Activated T-cell treated with anti-CD3 and anti-CD28 coated beads, Interleukin-2, amount 50 U/mL, for 72 hours (primary cell): ENCODE results near the gene SIPA1L3. TPM values are rescaled to one million over a fixed set of nuclear protein-coding genes. Genes with fewer than 3 reads are reported as not detected.

Experiments used
- ATAC-seq, 2 donors: fragments of 150-1000 bp; cut with Tn5 transposase; replicated peaks in 1 of 2; 2 replicates each; pipeline ENCODE4 v1.10.0; 2021; ENCODE audit warnings: moderate library complexity in 2 of 2, mild to moderate bottlenecking in 1 of 2
- DNase-seq, 2 donors: peaks; one replicate each; pipeline ENCODE4 v3.0.0; 2021 to 2022; ENCODE audit warnings: mixed read lengths in 1 of 2
- H3K27ac Mint-ChIP-seq: one replicate; pipeline ENCODE4 v1.8.0; 2022; ENCODE audit warnings: mild to moderate bottlenecking, moderate library complexity, mixed read lengths
- H3K27me3 Mint-ChIP-seq: one replicate; pipeline ENCODE4 v1.8.0; 2022; ENCODE audit warnings: low read depth, mixed read lengths
- H3K36me3 Mint-ChIP-seq, 2 donors: one replicate each; pipeline ENCODE4 v1.8.0; 2022; ENCODE audit warnings: mixed read lengths in 2 of 2, mild to moderate bottlenecking in 1 of 2; ENCODE audit not compliant: insufficient read depth in 2 of 2
- H3K4me1 Mint-ChIP-seq: one replicate; pipeline ENCODE4 v1.8.0; 2022; ENCODE audit warnings: low read depth, mixed read lengths
- H3K4me3 Mint-ChIP-seq, 2 donors: one replicate each; pipeline ENCODE4 v1.8.0; 2022; ENCODE audit warnings: mild to moderate bottlenecking in 2 of 2, mixed read lengths in 2 of 2, moderate library complexity in 2 of 2
- H3K9me3 Mint-ChIP-seq, 2 donors: one replicate each; pipeline ENCODE4 v1.8.0; 2022; ENCODE audit warnings: mixed read lengths in 2 of 2
- total RNA-seq, 2 donors: library from RNA; stranded (reverse); gene quantifications; one replicate each; pipeline ENCODE4 v1.2.3, GENCODE V29; 2022

Gene SIPA1L3
- total RNA-seq, 2 donors from 2014 or later, result 12.8 TPM

DNA sequence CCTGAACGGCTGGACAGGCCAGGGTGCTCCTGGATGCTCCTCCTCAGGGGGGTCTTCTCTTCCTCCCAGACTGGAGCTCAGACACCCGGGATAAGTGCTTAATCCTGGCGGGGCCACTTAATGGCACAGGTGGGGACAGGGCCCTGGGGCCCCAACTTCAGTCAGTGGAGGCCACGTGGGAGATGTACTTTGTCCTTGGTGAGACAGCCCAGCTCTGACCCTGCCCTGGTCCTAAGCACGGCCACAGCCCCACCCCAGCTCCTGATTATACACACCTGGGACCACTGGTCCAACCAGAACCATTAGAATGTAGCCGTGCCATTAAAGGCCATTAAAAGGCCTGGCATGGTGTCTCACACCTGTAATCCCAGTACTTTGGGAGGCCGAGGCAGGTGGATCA, 341.4 kb downstream of the SIPA1L3 start:
- Mint-ChIP-seq H3K27me3 (peaks cover 7% of the 10 kb centered on the region), H3K9me3 (no peaks in the 10 kb centered on the region), H3K4me3 (no peak overlapping the region), H3K27ac (no peak overlapping the region), H3K36me3 (peaks cover 0 to 1% of the 10 kb centered on the region in 2 donors), H3K4me1 (peaks cover 16% of the 10 kb centered on the region)
- ATAC-seq, result no peak
- no peak for DNase-seq

DNA sequence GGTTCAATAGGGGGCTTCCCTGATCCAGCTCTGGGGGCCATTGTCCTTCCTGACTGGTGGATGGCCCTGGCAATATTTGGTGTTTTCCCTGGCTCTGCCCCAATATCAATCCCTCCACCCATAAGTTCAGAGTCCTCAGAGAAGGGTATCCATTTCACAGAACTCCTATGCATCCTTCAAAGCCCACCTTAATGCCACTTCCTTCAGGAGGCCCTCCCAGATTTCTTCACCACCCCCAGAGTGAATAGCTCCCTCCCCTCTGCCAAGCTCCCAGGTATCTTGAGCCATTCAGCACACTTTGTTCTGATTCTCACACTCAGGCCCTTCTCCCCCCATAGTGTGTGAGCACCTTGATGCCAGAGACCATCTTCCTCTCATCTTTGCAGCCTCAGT, 343.4 kb downstream of the SIPA1L3 start:
- DNase-seq (no peak), ATAC-seq (no peak)
- peaks cover 14% of the 10 kb centered on the region for H3K27me3 Mint-ChIP-seq
- no peaks in the 10 kb centered on the region for H3K9me3 Mint-ChIP-seq
- peaks cover 0 to 1% of the 10 kb centered on the region in 2 donors for H3K36me3 Mint-ChIP-seq
- peaks cover 8% of the 10 kb centered on the region for H3K4me1 Mint-ChIP-seq
- H3K27ac Mint-ChIP-seq, result no peak overlapping the region
- H3K4me3 Mint-ChIP-seq, result no peak overlapping the region

DNA sequence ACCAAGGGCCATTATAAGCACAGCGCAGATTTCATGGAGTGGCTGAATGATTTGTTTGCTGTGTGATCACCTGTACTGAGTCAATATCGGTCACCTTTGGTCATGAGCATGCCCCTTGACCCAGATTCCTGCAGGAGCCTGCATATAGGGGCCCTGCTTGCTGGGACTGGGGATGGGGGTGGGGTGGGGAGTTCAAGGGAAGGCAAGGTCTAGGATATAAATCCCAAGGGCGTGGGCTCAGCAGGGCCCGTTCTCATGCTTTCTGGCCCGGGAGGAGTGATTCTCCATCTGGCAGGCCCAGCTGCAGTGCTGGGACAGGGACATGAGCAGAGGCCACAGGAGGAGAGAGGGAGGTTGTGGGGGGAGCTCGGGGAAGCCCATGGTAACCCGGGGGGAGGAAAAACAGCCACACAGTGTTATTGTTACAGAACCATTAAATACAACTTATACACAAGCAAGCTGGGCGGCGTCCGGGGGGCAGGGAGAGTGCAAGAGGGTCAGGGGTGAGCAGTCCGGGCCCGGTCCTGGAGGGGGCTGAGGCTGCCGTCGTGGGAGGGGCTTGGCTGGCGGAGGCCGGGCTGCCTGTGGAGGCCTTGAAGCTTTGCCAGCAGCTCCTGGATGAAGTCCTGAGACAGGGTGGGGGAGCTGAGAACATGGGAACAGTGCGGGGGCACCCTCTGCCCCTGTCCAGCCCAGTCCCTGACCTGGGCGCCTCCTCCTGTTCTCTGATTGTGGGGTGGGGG, 344.0 kb downstream of the SIPA1L3 start:
- Mint-ChIP-seq H3K36me3 (peaks cover 0 to 1% of the 10 kb centered on the region in 2 donors), H3K4me3 (no peak overlapping the region), H3K9me3 (no peaks in the 10 kb centered on the region), H3K27me3 (peaks cover 19% of the 10 kb centered on the region), H3K4me1 (peaks cover 3% of the 10 kb centered on the region), H3K27ac (no peak overlapping the region)
- no peak for ATAC-seq
- DNase-seq, result no peak

DNA sequence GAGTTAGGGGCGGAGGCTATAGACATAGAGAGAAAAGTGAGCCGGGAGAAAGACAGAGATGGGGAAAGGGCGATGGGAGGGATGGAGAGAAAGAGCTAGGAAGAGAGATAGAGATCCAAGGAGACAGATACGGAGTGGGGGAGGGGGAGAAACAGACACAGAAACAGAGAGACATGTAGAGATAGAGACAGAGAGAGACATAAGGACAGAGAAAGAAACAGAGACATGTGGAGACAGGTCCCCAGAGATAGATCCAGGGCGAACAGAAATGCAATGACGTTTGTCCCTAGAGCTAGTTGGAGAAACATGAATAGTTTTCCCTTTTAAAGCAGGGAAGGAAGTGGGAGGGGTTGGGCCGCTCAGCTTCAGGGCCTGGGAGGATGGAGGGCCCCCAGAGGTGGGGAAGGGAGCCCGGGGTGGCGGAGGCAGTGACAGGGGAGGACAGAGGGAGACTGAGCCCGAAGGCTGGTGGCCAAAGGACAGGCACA, 344.6 kb downstream of the SIPA1L3 start:
- H3K4me1 Mint-ChIP-seq, result peaks cover 1% of the 10 kb centered on the region
- no peak overlapping the region for H3K4me3 Mint-ChIP-seq
- peaks cover 19% of the 10 kb centered on the region for H3K27me3 Mint-ChIP-seq
- H3K27ac Mint-ChIP-seq, result no peak overlapping the region
- DNase-seq, result no peak
- H3K36me3 Mint-ChIP-seq, result peaks cover 0 to 1% of the 10 kb centered on the region in 2 donors
- no peaks in the 10 kb centered on the region for H3K9me3 Mint-ChIP-seq
- ATAC-seq, result no peak

DNA sequence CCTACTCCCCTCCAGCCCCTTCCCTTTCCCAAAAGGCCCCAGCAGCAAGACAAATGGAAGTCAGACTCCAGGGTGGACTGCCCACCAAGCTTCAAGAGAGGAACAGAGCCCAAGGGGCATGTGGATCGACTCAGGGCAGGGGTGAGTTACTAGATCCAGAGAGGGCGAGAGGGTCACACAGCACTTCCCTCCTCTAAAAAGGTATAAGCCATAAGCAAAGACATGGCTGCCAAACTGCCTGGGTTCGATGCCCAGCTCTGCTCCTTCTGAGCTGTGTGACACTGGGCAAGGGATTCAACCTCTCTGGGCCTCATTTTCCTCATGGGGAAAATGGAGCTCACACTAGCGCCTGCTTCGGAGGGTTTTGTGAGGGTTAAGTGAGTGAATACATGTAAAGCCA, 345.4 kb downstream of the SIPA1L3 start:
- Mint-ChIP-seq H3K27me3 (peaks cover 25% of the 10 kb centered on the region), H3K4me3 (no peak overlapping the region), H3K9me3 (no peaks in the 10 kb centered on the region), H3K36me3 (peaks cover 0 to 3% of the 10 kb centered on the region in 2 donors), H3K4me1 (peaks cover 8% of the 10 kb centered on the region), H3K27ac (no peak overlapping the region)
- ATAC-seq, result no peak
- DNase-seq, result no peak

DNA sequence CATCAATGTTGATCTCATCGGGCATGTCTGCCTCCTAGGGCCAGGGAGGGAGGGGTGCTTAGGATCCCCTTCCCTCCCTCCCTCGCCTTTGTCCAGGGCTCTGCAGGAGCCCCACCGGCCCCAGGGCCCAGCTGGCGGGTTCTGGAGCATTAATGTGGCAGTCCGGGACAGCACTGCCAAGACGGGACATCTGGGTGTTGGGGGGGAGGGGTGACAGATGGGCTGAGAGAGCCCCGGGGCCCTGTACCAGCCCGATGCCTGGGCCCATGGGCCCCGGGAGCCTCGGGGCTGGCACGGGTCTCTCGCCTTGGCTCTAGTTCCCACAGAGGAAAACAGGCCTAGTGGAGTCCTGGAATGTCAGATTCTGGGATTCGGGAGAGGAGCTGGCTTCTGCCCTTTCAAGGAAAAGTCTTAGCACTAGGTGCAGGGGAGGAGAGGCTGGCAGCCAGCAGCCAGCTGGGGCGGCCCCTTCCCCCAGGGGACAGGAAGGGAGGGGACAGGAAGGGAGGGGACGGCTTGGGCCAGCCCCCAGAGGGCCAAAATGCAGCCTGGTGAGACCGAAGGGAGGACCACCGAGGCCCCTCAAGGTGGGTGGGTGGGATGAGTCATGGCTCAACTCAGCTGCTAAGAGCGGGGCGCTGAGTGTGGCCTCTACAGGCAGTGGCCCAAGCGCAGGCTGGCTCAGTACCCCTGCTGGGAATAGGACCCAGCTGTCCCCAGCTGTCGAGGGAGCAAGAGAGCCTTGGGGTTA, 346.1 kb downstream of the SIPA1L3 start:
- Mint-ChIP-seq H3K4me3 (no peak overlapping the region), H3K9me3 (no peaks in the 10 kb centered on the region), H3K36me3 (peaks cover 0 to 3% of the 10 kb centered on the region in 2 donors), H3K27ac (no peak overlapping the region), H3K4me1 (peaks cover 8% of the 10 kb centered on the region), H3K27me3 (peaks cover 25% of the 10 kb centered on the region)
- DNase-seq (no peak), ATAC-seq (no peak)

DNA sequence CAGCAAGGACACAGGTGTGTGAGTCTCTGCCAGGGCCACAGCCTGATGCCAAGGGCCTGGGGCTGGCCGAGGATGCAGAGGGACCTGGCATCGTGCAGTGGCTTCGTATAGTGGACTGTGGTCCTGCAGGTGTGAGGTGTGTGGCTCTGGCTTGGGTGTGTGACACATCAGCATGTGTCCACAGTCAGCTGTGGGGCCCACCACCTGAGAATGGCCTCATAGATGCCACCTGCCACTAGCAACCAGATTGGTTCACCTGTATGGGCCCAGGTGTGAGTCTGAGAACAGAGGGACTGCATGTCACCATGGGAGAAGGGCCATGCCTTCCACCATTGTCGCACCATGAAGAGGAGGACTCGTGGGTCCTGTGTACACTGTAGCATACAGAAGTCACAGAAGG, 346.8 kb downstream of the SIPA1L3 start:
- ATAC-seq (no peak), DNase-seq (no peak)
- Mint-ChIP-seq H3K27me3 (peaks cover 25% of the 10 kb centered on the region), H3K36me3 (peaks cover 0 to 3% of the 10 kb centered on the region in 2 donors), H3K4me3 (no peak overlapping the region), H3K4me1 (peaks cover 8% of the 10 kb centered on the region), H3K9me3 (no peaks in the 10 kb centered on the region), H3K27ac (no peak overlapping the region)

DNA sequence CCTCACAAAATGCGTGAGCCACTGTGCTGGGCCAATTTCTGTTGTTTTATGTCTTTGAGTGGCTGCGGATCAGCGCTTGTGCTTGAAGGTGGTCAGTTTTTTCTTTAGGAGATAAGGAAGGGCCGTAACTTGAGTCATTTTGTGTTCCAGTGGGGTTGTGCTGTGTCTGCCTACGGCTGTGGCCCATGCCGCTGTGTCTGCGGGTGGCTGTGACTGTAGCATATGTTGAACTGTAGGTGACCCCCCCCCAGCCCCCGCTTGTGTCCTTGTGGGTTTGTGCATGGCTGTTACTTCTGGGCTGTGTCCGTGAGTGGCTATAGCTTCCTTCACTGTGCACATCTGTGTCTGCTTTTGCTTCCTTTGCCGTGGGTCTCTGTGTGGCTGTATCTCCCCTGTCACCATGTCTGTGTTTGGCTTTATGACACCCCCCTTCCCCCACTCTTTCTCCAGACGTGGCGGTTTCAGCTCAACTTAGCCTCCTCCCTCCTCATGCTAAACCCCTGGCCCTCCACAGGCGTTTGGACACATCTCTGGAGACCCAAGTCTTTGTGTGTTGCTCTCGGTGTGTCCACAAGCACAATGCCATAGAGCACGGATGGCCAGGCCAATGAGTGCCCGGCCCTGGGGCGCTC, 348.5 kb downstream of the SIPA1L3 start:
- ATAC-seq, result no peak
- Mint-ChIP-seq H3K9me3 (no peaks in the 10 kb centered on the region), H3K4me3 (peak overlapping the region in 1 of 2 donors; percentile 30), H3K27ac (no peak overlapping the region), H3K4me1 (peaks cover 8% of the 10 kb centered on the region), H3K27me3 (peaks cover 25% of the 10 kb centered on the region), H3K36me3 (peaks cover 0 to 3% of the 10 kb centered on the region in 2 donors)
- DNase-seq, result no peak

Other genes with a start within 250 kb of the SIPA1L3 start
- 10 to 100 TPM in 1 of 2 donors, 1 to 10 TPM in 1; 8.8 to 10.1 TPM for gene ZNF607, start 187.4 kb upstream of the SIPA1L3 start, total RNA-seq
- 10 to 100 TPM in 1 of 2 donors, 1 to 10 TPM in 1; 9.7 to 11.7 TPM for gene ZNF573, start 127.6 kb upstream of the SIPA1L3 start, total RNA-seq
- gene WDR87, start 614 bp upstream of the SIPA1L3 start, total RNA-seq, result not detected